LoVo (cell line): ENCODE results near the gene RPH3AL.
"Not testable (repeated sequence)": the region's sequence is repeated elsewhere in the genome, so short reads cannot be mapped to it uniquely, and the experiment has no call there.

Experiments
- DNase-seq: peaks from one replicate; pipeline ENCODE4 v3.0.0-alpha.2; 2016; ENCODE audit warnings: low spot score

Gene RPH3AL

DNA sequence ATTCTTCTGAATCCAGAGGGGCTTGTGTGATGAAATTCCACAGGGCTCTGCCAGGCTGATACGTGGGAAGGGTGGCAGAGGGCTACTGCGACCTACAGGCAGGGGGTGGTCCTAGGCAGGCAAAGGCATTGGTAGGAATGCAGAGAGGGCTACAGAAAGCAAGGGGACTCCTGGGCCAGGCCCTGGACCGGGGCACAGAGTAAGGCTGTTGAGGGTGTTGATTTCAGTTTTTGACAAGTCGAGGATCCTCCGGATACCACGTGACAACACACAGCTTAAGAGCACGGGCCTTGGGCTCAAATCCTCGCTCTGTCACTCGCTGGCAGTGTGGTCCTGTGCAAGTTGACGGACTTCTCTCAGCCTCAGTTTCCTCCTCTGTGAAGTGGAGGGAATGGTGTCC lies 152.0 kb downstream of the RPH3AL start:
- no peak for DNase-seq

DNA sequence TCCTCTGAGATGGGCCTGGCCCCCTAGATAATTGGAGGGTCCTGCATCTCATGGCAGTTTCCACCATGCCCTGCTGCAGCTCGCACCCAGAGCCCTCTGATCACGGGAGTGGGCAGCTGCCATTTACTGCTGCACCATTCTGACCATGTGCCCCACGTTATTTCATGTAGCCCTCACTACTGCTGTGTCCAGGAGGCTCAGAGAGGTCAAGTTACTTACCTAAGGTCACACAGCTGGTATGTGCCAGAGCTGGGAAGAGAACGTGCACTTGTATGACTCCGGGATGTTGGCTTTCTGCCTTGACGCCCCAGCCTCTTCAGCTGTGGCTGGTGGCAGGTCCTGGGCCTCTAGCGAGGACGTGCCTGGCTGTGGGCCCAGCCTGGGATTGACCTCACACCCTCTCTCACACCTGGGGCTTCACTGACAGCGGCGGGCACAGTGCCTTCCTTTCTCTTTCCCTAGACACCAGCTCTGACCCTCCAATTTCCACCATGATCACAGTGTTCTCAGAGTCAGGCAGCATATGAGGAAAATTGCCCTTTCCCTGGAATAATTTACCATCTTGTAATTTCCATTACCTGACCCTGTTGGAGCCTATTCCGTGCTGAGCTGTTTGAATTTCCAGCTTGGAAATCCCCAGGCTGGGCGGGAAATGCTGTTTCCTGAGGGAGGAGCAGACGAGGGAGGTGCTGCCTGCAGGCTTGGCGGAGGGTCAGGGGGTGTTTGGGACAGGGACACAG lies 152.6 kb downstream of the RPH3AL start:
- DNase-seq: no peak

DNA sequence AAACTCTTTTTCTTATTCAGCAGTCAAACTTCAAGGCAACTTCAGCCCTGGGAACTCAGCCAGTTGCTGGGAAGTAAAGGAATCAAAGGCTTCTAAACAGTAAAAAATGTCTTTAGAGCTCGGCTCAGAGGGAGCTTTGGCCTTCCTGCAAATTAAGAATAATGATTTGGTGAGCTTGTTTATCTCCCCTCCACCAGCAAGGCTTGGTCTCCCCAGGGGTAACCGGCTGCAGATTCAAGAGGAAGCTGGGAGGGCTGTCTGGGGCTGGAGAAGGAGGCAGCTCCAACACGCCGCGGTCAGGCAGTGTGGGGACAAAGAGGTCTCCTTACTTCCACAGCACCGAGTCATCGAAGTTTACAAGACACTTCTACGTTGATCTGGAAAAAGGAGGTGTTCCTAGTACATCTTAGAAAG lies 153.4 kb downstream of the RPH3AL start:
- no peak for DNase-seq

DNA sequence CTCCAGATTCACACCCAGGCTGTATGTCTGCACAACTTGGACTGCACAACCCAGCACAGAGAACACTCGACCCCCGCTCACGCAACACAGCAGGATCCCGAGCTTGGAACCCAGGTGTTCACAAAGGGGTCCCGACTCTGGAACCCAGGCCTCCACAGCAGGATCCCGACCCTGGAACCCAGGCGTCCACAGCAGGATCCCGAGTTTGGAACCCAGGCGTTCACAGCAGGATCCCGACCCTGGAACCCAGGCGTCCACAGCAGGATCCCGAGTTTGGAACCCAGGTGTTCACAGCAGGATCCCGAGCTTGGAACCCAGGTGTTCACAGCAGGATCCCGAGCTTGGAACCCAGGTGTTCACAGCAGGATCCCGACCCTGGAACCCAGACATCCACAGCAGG lies 154.4 kb downstream of the RPH3AL start:
- DNase-seq: not testable (repeated sequence)

DNA sequence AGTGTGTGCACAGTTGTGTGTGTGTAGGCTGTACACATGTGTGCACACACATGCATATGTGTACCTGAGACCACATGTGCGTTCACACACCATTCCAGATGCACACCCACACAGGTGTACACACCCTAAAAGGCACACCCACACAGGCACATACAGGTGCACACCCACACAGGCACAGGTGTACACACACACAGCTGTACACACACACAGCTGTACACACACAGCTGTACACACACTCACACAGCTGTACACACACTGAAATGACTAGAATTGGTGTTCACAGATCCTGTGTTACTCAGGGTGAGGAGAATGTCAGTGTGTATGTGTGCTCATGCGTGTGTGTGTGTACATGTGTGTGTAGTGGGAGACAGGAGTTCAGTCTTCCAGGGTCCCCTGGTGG lies 155.3 kb downstream of the RPH3AL start:
- DNase-seq: no peak

DNA sequence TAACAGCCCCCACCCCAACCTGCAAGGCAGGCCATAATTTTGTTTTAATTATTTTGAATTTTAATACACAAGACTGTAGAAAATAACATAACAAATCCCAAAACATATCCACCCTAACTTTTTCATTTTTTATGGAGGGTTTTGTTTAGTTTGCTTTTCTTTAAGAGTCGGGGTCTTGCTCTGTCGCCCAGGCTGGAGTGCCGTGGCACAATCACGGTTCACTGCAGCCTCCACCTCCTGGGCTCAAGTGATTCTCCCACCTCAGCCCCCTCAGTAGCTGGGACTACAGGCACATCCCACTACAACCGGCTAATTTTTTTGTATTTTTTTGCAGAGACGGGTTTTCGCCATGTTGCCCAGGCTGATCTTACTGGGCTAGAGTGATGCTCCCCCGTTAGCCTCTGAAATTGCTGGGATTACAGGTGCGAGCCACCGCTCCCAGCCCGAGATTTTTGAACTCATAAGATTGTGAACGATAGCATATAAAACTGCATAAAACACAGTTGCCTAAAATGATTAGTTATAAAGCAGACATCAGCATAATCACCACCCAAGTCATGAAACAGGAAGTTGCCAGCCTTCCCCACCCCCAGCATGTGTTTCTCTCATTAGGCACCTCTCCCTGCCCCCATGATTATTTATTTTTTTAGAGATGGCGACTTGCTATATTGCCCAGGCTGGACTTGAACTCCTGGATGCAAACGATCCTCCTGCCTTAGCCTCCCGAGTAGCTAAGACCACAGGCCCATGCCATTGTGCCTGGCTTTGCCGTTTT lies 157.6 kb downstream of the RPH3AL start:
- DNase-seq: no peak

DNA sequence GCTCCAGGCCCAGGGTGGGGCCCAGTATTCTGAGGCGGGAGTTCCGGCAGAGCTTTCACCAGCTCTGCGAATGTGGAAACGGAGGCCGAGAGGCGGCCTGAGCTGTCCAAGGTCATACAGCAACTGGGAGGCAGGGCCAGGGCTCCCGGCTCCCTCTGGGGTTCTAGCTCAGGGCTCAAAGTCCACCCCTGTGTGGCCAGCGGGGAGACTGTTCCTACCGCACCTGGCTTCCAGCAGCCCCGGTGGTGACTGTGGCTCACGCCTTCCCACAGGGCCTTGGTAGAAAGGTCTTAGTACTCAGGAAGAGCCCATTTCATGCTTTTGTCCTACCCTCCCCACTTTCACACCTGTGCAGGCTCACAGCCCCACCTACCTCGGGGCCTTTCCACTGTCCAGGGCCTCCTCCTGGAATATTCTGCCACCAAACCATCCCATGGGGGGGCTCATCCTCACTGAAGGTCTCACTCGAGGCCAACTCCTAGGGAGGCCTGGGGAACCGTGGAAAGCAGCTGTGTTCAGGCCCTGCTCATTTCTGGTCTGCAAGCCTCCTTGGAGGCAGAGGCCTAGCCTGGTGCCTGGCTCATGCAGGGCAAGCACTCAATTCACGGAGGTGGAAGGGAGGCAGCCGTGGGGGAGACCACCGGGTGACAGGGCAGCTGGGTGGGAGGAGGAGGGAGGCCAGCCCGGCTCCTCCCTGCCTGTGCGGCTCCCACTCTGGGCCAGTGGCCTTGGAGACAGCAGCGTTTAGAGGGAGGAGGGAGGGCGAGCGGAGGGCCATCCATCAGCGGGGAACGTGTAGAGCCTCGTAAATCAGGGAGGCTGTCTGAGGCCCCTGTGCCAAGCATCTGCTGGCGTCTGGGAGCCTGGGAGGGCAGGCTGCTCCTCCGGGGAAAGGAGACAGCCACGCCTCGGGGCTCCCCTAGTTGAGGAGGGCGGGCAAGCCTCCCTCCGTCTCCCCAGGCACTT lies 158.5 kb downstream of the RPH3AL start:
- no peak for DNase-seq

DNA sequence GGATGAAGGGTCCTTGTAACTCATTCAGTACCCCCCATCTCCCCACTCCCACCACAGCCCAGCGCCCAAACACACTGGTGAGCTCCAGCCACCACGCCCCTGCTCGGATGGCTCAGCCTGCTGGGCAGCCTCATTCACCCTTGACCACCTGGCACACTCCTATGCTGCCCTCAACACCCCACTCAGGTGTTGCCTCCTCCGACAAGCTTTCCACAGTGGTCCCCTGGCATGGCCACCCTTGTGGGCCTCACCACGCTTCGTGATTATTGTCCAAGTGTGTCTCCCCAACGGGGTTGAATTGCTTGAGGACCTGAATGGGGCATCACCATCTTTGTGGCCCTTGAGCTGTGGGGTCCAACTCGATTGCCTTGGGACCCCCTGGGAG lies 159.2 kb downstream of the RPH3AL start:
- DNase-seq: no peak

DNA sequence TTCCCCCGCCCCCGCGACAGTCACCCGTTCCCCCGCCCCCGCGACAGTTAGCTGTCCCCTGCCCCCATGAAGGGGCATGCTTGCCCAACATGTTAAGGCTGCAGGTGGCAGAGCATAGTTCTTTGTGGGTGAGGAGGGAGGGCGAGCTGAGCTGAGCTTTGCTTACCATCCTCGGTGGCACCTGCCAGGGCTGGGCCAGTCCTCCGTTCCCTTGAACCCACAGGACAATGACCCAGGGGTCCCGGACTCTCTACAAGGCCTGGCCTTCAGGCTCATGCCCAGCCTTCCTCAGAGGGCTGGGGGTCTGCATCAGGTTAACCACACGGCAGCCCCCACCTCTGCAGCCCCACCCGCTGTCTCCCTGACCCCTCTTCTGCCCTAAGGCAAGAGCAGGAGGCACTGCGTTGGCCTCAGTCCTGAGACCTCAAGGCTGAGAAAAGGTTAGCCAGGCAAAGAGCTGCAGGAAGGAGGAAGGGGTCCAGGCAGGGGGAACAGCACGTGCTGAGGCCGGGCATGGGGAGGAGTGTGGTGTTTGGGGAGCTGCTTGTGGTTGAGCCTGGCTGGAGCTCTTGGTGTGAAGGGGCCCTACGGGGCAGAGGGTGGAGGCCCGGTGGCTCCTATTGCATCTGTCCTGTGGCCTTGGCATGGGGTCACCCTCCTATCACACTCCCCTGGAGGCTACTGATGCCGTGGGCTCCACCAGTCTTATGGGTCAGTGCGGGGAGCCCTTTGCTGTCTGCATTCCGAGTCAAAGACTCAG lies 159.8 kb downstream of the RPH3AL start:
- DNase-seq: no peak

DNA sequence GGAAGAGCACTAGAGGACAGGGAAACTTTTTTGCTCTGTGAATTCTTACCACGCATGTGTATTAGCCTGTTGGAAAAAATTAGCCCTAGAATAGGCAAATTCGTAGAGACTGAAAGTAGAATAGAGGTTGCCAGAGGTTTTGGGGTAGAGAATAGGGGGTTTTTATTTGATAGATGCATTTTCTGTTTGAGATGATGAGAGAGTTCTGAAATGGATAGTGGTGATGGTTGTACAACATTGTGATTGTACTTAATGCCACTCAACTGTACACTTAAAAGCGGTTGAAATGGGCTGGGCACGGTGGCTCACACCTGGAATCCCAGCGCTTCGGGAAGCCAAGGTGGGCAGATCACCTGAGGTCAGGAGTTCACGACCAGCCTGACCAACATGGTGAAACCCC lies 163.2 kb downstream of the RPH3AL start:
- DNase-seq: no peak

DNA sequence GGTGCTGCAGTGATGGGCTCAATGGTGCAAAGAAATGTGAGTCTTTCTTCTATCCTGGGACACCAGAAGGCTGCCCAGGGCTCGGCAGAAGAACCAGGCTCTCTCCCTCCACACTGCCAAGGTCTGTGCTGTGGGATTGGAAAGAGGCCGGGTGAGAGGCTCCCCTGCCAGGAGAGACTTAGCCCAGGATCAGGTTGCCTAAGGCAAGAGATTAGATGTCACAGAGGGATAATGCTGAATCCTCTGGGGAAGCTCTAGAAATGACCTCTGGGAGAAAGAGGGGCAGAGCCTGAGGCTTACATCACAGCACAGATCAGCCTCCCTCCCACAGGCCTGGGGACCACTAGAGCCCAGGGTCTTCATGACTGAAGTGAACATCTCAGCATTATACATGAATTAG lies 165.5 kb downstream of the RPH3AL start:
- no peak for DNase-seq

DNA sequence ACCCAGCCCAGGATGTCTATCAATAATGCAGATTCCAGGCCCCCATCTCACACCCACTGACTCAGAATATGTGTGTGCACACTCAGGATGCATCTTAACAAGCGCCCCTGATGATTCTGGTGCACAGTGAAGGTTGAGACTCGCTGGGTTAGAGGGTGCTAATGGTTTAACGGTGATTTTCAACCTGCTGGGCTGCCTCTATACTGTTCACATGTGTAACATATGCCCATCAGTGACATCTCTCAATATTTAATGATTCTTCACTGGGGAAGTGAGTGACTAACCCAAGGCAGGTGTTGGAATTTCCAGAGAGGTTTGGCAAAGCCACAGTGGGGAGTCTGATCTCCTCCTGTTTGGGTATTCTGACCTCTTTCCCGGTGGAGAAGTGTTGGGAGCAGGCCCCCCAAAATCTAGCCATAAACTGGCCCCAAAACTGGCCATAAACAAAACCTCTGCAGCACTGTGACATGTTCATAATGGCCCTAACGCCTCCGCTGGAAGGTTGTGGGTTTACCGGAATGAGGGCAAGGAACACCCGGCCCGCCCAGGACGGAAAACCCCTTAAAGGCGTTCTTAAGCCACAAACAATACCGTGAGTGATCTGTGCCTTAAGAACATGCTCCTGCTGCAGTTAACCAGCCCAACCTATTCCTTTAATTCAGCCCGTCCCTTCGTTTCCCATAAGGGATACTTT lies 167.0 kb downstream of the RPH3AL start:
- no peak for DNase-seq

DNA sequence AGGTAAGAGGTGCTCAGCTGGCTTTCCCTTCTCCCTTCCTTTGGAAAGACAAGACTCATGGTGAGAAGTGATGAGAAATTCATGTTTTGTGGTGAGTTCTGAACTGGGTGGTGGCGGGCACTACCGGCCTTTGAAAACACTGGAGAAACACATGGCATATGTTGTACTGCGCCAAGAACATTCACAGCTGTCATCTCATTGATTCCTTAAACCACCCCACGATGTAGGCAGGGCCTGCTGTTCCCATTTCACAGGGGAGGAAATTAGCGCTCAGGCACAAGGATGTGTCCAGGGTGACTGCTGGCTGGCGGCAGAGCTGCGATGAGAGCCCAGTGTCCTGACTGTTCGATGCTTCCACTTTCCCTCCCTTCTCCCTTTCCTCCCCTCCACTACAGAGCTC lies 169.6 kb downstream of the RPH3AL start:
- no peak for DNase-seq

DNA sequence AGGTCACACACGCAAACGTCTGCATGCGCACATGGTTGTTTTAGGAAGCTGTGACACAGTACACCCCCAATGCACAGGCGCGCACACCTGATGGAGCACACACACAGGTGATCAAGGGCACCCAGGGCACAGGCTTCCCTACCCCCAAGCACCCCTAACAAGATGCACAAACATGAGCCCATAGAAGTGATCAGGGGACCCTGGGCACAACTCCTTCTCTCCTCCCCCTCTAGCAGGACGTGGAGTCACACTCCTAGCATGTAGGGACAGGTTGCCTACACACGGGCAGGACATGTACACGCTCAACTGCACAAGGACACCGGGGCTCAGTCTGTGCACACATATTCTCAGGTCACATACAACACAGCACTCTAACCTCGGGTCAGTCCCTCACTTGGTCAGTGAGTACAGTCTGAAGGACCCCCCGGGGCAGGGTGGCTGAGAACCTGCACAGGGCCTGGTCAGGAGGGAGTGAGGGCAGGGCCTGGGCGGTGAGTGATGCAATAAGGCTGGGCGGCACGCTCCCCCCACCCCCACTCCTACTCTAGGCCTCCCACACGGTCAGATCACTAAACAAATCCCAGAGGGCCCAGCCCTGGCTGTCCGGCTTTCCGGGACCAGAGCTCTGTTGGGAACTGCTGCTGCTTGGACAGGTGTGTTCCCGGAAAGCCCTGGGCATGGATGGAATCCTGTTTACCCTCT lies 170.4 kb downstream of the RPH3AL start:
- no peak for DNase-seq

DNA sequence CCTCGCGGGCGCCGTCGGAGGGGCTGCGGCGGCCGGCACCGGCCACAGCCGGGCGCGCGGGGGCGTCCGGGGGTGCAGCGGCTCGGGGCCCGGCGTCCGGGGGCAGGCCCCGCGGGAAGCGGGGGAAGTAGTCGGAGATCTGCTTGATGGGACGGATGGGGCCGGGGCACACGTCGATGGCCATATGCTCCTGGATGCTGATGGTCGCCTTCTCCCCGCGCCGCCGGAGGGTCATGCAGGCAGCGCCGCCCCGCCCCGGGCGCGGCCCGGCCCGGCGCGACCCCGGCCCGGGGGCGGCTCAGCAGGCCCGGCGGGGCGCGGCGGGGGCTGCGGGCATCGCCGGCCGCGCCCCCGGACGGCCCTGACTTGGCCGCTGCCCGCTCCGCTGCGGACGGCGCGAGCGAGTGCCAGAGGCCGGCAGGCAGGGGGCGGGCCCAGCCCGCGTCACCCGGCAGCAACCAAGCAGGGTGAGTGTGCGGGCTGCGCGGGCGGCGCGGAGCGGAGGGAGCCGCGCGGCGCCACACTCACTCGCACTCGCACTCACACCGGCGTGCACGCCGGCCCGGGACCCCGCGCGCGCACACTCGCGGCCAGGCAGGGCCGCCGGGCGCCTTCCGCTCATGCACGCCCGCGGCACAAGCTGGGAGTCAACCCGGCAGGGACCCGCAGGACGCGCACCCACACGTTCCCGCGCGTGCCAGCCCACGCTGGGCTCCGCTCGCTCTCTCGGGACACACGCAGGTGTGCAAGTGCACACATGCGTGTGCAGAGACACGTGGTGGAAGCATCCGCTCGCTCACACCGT lies 171.2 kb downstream of the RPH3AL start, which contains the start of gene DOC2B:
TSS of gene DOC2B (minus strand) at position 406 of the 805 bp plus-strand sequence. CDS start at position 235, 171 bp downstream.
- peak; percentile 32 for DNase-seq

DNA sequence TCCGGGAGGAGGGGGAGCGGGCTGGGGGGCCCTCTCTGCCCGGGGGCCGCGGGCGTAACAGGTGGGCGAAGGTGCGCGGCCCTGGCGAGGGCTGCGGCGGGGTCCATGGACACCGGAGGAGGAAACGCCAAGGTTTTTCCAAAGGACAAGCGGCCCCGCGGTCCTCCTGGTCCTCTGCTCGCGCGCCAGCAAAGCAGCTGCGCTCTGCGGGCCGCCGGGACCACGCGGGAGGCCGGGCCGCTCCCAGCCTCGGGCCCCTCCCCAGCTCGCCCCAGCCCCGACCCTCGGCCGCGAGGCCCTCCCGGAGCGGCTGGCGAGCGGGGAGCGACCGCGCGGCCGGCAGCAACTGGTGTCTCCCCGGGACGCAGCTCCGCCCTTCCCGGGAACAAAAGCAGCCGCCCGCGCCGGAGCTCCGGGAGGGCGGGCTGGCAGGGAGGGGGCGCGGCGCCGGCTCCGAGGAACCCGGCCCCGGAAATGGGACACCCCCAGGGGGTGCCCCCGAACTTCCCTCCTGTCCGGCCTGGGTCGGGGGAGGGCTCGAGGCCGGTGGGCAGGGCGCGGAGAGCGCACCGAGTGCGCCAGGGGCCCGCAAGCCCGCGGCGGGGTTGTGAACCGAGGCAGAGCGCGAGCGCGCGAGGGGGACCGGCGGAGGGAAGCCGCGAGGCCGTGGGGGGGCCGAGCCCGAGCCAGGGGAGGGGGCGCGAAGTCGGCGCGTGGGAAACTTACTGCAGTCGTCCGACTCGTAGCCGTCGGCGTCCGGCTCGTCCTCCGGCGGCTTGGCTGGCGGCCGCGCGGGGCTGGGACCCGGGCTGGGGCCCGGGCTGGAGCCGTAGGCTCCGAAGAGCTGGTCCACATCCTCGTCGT lies 172.0 kb downstream of the RPH3AL start:
- no peak for DNase-seq

DNA sequence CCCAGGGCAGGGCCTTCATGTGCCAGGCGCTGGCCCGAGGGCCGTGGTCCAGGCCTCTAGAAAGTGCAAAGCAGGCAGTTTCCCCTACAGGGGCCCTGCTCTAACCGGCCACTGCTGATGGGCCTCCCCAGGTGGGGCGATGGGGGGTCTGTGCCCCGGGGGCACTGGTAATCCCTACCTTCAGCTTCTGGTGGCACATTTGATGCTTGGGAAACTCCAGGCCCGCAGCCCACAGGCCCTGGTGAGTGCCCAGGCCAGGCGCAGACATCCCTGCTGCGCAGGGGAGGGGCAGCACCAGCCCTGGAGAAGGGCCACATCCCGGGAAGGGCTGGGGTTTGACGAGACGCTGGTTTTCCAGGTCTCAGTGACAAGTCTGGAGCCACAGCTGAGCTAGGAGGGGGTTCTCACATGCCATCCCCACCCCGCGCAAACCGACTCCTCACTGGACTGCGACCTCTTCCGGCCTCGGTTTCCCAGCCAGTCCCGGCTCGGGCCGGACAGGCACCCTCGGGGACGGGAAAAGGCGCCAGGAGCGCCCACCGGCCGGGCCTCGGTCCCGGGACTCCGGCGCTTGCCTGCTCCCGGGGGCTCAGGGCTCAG lies 172.7 kb downstream of the RPH3AL start:
- DNase-seq: no peak

DNA sequence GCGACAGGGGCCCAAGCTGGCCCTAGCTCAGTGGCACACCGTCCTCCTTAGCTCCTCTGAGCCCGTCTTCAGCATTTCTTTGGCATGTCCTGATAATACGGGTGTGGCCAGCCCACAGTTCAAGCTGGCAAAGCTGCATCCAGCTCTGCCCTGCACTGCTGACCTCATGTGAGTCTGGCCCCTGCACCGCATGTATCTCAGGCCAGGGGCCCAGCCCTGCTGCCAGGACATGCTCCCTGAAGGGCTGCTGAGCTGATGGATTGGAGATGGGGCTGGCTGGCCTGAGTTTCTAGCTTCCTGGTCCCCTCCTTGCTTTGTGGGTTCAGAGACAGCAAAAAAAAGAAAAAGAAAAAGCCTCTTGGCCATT lies 173.6 kb downstream of the RPH3AL start:
- no peak for DNase-seq
